Measurements from ENCODE around the gene COPS9. TPM values are rescaled to one million over a fixed set of nuclear protein-coding genes. Genes with fewer than 3 reads are reported as not detected.

The COPS9 gene
- total and polyA plus RNA-seq, 10 of the 15 experiments (the other 5 are each of a cell fraction or from before 2014, with no cell fraction given) = 80.8 to 419 (median 213) TPM

GRCh38 chr2:240165661-240166060 is 29.6 kb upstream of the COPS9 start (continued):
- TF ChIP-seq MXI1 (IDR thresholded peaks at IDR 0.05; ENCODE audit: low read depth, low read length) (no peak), WRNIP1 (IDR thresholded peaks at IDR 0.05; ENCODE audit: borderline replicate concordance, low read depth, low read length) (no peak), NFIC (IDR thresholded peaks at IDR 0.05; ENCODE audit: low read depth, low read length) (no peak), BRCA1 (IDR thresholded peaks at IDR 0.05; ENCODE audit: low read depth, low read length) (no peak), PKNOX1 (IDR thresholded peaks at IDR 0.05) (no peak), BCL11A (IDR thresholded peaks at IDR 0.05; ENCODE audit: low read depth, low read length) (no peak), IRF3 (IDR thresholded peaks at IDR 0.05) (no peak), SUPT20H (IDR thresholded peaks at IDR 0.05; ENCODE audit: borderline replicate concordance, control insufficient read depth, low read depth, low read length) (no peak), MTA2 (IDR thresholded peaks at IDR 0.05; ENCODE audit: low read depth) (no peak), EP300 (IDR thresholded peaks at IDR 0.05; ENCODE audit: borderline replicate concordance in 1 of 2, control insufficient read depth in 1 of 2, low read depth in 2 of 2, low read length in 2 of 2) (no peak)

GRCh38 chr2:240165034-240165433 is 28.9 kb upstream of the COPS9 start:
- in situ Hi-C loops (cut with MboI) = no loop called here
- TF ChIP-seq ZNF622 (IDR thresholded peaks at IDR 0.05) (no peak), PAX5 (IDR thresholded peaks at IDR 0.05; ENCODE audit: borderline replicate concordance, low read depth, low read length) (no peak), USF1 (IDR thresholded peaks at IDR 0.05; ENCODE audit: borderline replicate concordance, extremely low read length, insufficient read depth, low read depth, low read length) (no peak), MYC (IDR thresholded peaks at IDR 0.05; ENCODE audit: insufficient read depth, insufficient read length, insufficient replicate concordance, low read length, severe bottlenecking) (no peak), SPI1 (IDR thresholded peaks at IDR 0.05; ENCODE audit: borderline replicate concordance, insufficient read depth, low read depth, low read length) (no peak), STAT3 (IDR thresholded peaks at IDR 0.05; ENCODE audit: low read depth, low read length) (no peak), SREBF2 (IDR thresholded peaks at IDR 0.05; ENCODE audit: low read length) (no peak), ATF7 (IDR thresholded peaks at IDR 0.05; ENCODE audit: low read depth) (no peak), PKNOX1 (IDR thresholded peaks at IDR 0.05) (no peak)

More at GRCh38 chr2:240165034-240165433, 28.9 kb upstream of the COPS9 start:
- RAD21 ChIA-PET (ENCODE audit: unreplicated experiment) = no interaction called here
- Histone ChIP-seq H3K9ac (ENCODE audit: control insufficient read depth, insufficient read depth, low read length) (no peak overlapping the region), H3K27me3 (replicated peaks in 1 of 2; ENCODE audit: control insufficient read depth in 2 of 2, insufficient read depth in 2 of 2, low read length in 1 of 2) (no peaks in the 10 kb centered on the region), H3K9me3 (replicated peaks; ENCODE audit: control insufficient read depth, insufficient read depth, low read length) (no peaks in the 10 kb centered on the region; the same call in 2 of the 3 replicates), H2AFZ (ENCODE audit: control insufficient read depth, low read depth, low read length) (no peak overlapping the region), H3K36me3 (ENCODE audit: control insufficient read depth in 2 of 2, insufficient read depth in 2 of 2, low read length in 1 of 2) (no peaks in the 10 kb centered on the region), H3K4me1 (ENCODE audit: control insufficient read depth, insufficient read depth, low read length) (no peaks in the 10 kb centered on the region), H3K79me2 (ENCODE audit: control insufficient read depth, insufficient read depth, low read length) (no peaks in the 10 kb centered on the region), H3K27ac (ENCODE audit: control insufficient read depth, insufficient read depth) (no peak overlapping the region), H3K4me3 (no peak overlapping the region), H3K4me2 (ENCODE audit: control insufficient read depth, insufficient read depth) (no peak overlapping the region), H4K20me1 (ENCODE audit: control insufficient read depth, insufficient read depth) (no peaks in the 10 kb centered on the region)
- SMC1A ChIA-PET (ENCODE audit: uncharacterized antibody, unreplicated experiment) = no interaction called here
- WGBS (ENCODE audit: insufficient coverage, insufficient replicate concordance, low lambda C conversion rate, missing lambda C conversion rate) = 59% methylated on average over 10 of the region's 10 CpGs
- no peak for ATAC-seq
- FAIRE-seq = no peak
- POLR2A ChIA-PET = no interaction called here
- intact Hi-C loops (cut with micrococcal nuclease; ENCODE audit: unreplicated experiment) = no loop called here
- DNase-seq (ENCODE audit: low read depth, low spot score) = no peak
- CTCF ChIA-PET = no interaction called here
- BruUV-seq (replicated peaks) = no TSS peak
